ENCODE data around the gene ADRA2C. TPM values are rescaled to one million over a fixed set of nuclear protein-coding genes. Genes with fewer than 3 reads are reported as not detected.

ADRA2C gene
- total and polyA plus RNA-seq, 9 of the 15 experiments (the other 6 are each of a cell fraction or from before 2014, with no cell fraction given) = 0.06 to 0.58 (median 0.14) TPM; not detected in 2

DNA sequence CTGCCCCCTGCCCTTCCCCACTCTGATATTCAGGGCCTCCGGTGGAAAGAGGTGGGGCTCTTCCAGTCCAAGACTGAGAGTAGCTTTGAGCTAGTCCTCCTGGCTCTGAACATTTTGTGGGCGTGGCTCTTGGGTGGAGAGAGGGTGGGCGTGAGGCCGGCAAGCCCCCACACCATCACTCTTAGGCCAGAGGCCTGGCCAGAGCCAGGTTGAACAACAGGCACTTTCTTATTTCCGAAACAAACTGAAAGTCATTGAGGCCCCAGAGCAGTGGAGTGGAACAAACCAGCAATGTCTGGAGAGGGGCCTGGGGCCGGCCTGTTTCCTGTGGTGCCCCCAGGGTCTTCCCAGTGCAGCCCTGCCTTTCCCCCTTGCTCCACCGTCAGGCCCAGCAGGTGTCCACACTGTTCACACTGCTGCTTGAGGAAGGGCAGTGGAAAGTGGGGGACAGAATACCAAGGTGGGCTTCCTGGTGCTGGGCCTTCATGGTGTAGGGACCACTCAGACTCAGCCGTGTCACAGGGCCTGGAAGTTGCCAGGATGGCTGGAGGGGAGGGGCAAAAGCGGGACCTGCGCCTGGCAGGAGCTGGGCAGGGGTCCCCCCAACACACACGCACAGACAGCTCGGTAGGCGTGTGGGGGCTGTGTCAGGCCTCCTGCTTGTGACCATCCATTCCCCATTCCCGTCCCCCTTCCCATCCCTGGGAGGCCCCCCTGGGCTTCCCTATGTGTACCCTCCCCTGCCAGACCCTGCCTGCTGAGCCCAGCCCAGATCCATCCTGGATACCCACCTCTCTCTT lies 2.9 kb downstream of the ADRA2C start (continued):
- TF ChIP-seq, protein P1, sequence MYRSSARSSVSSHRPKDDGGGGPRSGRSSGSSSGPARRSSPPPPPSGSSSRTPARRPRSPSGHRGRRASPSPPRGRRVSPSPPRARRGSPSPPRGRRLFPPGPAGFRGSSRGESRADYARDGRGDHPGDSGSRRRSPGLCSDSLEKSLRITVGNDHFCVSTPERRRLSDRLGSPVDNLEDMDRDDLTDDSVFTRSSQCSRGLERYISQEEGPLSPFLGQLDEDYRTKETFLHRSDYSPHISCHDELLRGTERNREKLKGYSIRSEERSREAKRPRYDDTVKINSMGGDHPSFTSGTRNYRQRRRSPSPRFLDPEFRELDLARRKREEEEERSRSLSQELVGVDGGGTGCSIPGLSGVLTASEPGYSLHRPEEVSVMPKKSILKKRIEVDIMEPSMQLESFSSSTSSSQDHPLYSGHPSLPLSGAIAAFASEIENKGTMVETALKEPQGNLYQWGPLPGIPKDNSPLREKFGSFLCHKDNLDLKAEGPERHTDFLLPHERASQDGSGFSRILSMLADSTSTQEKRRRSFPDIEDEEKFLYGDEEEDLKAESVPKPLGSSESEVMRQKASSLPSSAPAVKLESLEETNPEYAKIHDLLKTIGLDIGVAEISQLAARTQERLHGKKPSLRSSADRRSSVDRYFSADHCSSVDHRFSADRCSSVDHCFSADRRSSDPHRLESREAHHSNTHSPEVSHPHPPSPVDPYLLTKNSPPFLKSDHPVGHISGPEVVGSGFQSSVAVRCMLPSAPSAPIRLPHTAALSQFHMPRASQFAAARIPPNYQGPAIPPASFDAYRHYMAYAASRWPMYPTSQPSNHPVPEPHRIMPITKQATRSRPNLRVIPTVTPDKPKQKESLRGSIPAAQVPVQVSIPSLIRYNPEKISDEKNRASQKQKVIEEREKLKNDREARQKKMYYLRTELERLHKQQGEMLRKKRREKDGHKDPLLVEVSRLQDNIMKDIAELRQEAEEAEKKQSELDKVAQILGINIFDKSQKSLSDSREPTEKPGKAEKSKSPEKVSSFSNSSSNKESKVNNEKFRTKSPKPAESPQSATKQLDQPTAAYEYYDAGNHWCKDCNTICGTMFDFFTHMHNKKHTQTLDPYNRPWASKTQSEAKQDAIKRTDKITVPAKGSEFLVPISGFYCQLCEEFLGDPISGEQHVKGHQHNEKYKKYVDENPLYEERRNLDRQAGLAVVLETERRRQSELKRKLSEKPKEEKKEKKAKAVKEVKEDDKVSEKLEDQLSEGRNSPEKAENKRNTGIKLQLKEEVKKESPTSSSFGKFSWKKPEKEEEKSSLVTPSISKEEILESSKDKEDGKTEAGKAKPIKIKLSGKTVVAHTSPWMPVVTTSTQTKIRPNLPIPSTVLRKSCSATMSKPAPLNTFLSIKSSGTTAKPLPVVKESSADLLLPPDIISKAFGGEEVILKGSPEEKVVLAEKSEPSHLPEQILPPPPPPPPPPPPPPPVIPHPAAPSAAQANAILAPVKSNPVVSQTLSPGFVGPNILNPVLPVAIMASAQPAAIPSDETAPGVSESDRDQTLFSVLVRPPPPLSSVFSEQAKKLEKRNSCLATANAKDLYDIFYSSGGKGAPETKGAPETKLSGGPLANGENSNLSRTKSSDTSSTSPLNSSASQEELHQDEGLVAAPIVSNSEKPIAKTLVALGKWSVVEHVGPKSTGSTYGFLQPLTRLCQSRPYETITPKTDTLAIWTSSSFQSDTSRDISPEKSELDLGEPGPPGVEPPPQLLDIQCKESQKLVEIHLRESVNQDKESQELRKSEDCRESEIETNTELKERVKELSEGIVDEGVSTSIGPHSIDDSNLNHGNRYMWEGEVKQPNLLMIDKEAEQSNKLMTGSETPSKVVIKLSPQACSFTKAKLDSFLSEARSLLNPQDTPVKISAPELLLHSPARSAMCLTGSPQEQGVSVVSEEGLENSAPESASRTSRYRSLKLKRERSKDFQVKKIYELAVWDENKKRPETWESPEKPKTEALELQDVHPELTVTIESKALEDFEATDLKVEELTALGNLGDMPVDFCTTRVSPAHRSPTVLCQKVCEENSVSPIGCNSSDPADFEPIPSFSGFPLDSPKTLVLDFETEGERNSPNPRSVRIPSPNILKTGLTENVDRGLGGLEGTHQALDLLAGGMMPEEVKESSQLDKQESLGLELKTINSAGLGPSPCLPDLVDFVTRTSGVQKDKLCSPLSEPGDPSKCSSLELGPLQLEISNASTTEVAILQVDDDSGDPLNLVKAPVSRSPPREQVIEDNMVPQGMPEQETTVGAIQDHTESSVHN (IDR thresholded peaks at IDR 0.05; ENCODE audit: borderline replicate concordance in 1 of 2, low read depth in 1 of 2) = no peak
- TF ChIP-seq ZNF146 (CRISPR knock-in tag; IDR thresholded peaks at IDR 0.05; ENCODE audit: unreplicated experiment) = no peak

All from K562 (cell line).